ENCODE data around the gene GOLT1B. TPM values are rescaled to one million over a fixed set of nuclear protein-coding genes. Genes with fewer than 3 reads are reported as not detected.

GOLT1B gene
- total RNA-seq (2021; fragmentation: NEBNext Ultra II Directional; extraction: Animal tissue kit (Norgen Biotek cat#: 25700)): 37.4 and 38.3 TPM in 2 replicates
- polyA plus RNA-seq (2011; rRNA removed): 17.5 and 18.3 TPM in 2 replicates
- 11.9 TPM for polyA plus RNA-seq (2011; cell fraction: cytosol; rRNA removed)
- polyA plus RNA-seq (2011; cell fraction: nucleus; rRNA removed): 3.2 TPM
- polyA plus RNA-seq (2012, experiment 1 of 2): 27.0 to 47.7 TPM (median 34.8 TPM) in 4 replicates
- polyA plus RNA-seq (2012, experiment 2 of 2): 3.1 TPM
- polyA plus RNA-seq (2013, experiment 1 of 2): 26.0 TPM
- polyA plus RNA-seq (2013, experiment 2 of 2): 32.4 TPM
- polyA minus RNA-seq (2011; rRNA and poly(A)+ RNA removed): 8.6 and 12.1 TPM in 2 replicates
- polyA minus RNA-seq (2011; cell fraction: cytosol; rRNA and poly(A)+ RNA removed): 49.5 TPM
- 17.0 TPM for polyA minus RNA-seq (2011; cell fraction: nucleus; rRNA and poly(A)+ RNA removed)
- long read RNA-seq, experiment 1, transcript GOLT1B-201 (5 exons, 3,227 nt): major isoform, 13 of 28 reads
- long read RNA-seq, experiment 1, partial matches to known transcripts: 1 of 28 reads
- long read RNA-seq, experiment 1, other reads (novel, unspliced or antisense): 12 of 28 reads
- long read RNA-seq, experiment 2, transcript GOLT1B-201 (5 exons, 3,227 nt): major isoform, 29 of 39 reads
- long read RNA-seq, experiment 2, partial matches to known transcripts: 0 of 39 reads
- long read RNA-seq, experiment 2, other reads (novel, unspliced or antisense): 3 of 39 reads

- H3K27ac ChIP-seq (ENCODE audit: low read depth, low read length): peak within 1 kb of the TSS; percentile 83
- H4K5ac ChIP-seq (ENCODE audit: insufficient read length, low read depth, low read length): peak within 1 kb of the TSS; percentile 72
- H3K9ac ChIP-seq (replicated peaks in 1 of 4; ENCODE audit: extremely low read depth in 1 of 4, low read depth in 3 of 4, low read length in 3 of 4): peak within 1 kb of the TSS; percentile 85 to 95 (median 87)
- H3K4me2 ChIP-seq (ENCODE audit: insufficient read depth in 1 of 2, low read depth in 2 of 2, low read length in 2 of 2): peak within 1 kb of the TSS; percentile 87 to 91
- peaks cover 7% of the 10 kb centered on the region for H3K23me2 ChIP-seq (ENCODE audit: low read depth, low read length)
- ChIA-PET POLR2A (ENCODE audit: partially characterized antibody) (interaction anchor here (0.7 to 2.6 kb wide), 25 partner anchors 9 to 200 kb away, joined by 3 to 23 read pairs (median 4); partner anchors contain the start of genes LDHB, PYROXD1 and SPX), CTCF (ENCODE audit: partially characterized antibody) (interaction anchor here (1.5 kb wide), 1 partner anchor 9 kb away, joined by 3 read pairs; no protein-coding TSS in a partner anchor)
- H4K20me1 ChIP-seq (replicated peaks in 1 of 2; ENCODE audit: control insufficient read depth in 1 of 2, insufficient read depth in 2 of 2, low read length in 2 of 2): peaks cover 0 to 2% of the 10 kb centered on the region in 2 experiments
- DNase-seq (ENCODE audit: low read depth in 1 of 2, low spot score in 2 of 2) (peak; percentile 87 to 89), FAIRE-seq (peak; percentile 97)
- H3K9me3 ChIP-seq (ENCODE audit: insufficient read depth in 2 of 2, low read depth in 1 of 2, low read length in 1 of 2): no peaks in the 10 kb centered on the region
- H3K79me2 ChIP-seq (ENCODE audit: control insufficient read depth in 1 of 2, insufficient read depth in 2 of 2, low read length in 2 of 2): peaks cover 9 to 58% of the 10 kb centered on the region in 2 experiments; a peak in 3 of 4 replicates
- WGBS, 2 experiments (ENCODE audit: extremely low coverage in 1 of 2, insufficient coverage in 1 of 2, insufficient read length in 1 of 2, insufficient replicate concordance in 2 of 2, low coverage in 1 of 2, low lambda C conversion rate in 2 of 2, missing lambda C conversion rate in 1 of 2): 2% methylated on average over 59 of the region's 61 CpGs; no CpG with 5 or more reads in 1 of the 2 experiments
- no peak within 1 kb of the TSS for H2BK15ac ChIP-seq (ENCODE audit: low read length)
- no peak within 1 kb of the TSS for H2BK120ac ChIP-seq (replicated peaks; ENCODE audit: low read depth, low read length)
- H3K79me1 ChIP-seq (ENCODE audit: low read depth, low read length): peaks cover 4% of the 10 kb centered on the region
- H2AFZ ChIP-seq (ENCODE audit: low read length): peak within 1 kb of the TSS; percentile 71; the same call in 1 of the 2 replicates
- no peak within 1 kb of the TSS for H3K23ac ChIP-seq (ENCODE audit: insufficient read length)
- H2AK5ac ChIP-seq (ENCODE audit: low read depth, low read length): no peak within 1 kb of the TSS
- H3K36me3 ChIP-seq (ENCODE audit: control insufficient read depth in 2 of 4, insufficient read depth in 4 of 4, low read length in 3 of 4): peaks cover 2 to 16% (median 9%) of the 10 kb centered on the region in 4 experiments; a peak in 6 of 8 replicates
- no peak within 1 kb of the TSS; the same call in 1 of the 2 replicates for H3K18ac ChIP-seq (ENCODE audit: extremely low read depth, low read length)
- H3K4ac ChIP-seq (replicated peaks; ENCODE audit: insufficient read length, low read depth, low read length): no peak within 1 kb of the TSS
- no peak within 1 kb of the TSS for H2BK20ac ChIP-seq (ENCODE audit: low read length)
- no peak within 1 kb of the TSS; the same call in 1 of the 2 replicates for H2BK12ac ChIP-seq (ENCODE audit: low read depth, low read length)
- H3K4me1 ChIP-seq (replicated peaks in 1 of 4; ENCODE audit: control insufficient read depth in 3 of 4, insufficient read depth in 4 of 4, low read length in 3 of 4): peaks cover 0 to 6% (median 2%) of the 10 kb centered on the region in 4 experiments; a peak in 4 of 7 replicates
- H3K4me3 ChIP-seq (ENCODE audit: extremely low read depth in 1 of 4, insufficient read depth in 2 of 4, low read depth in 3 of 4, low read length in 4 of 4): peak within 1 kb of the TSS; percentile 72 to 93 (median 84)
- no peak within 1 kb of the TSS for H3K14ac ChIP-seq (ENCODE audit: insufficient read length)
- H2BK5ac ChIP-seq (ENCODE audit: low read depth, low read length): peak within 1 kb of the TSS; percentile 35; the same call in 1 of the 2 replicates
- H3K56ac ChIP-seq (replicated peaks; ENCODE audit: insufficient read length, low read depth, low read length): no peak within 1 kb of the TSS
- H4K8ac ChIP-seq (ENCODE audit: extremely low read depth, insufficient read depth, low read length): peak within 1 kb of the TSS; percentile 98; the same call in 1 of the 2 replicates
- no peak within 1 kb of the TSS for H4K91ac ChIP-seq (replicated peaks; ENCODE audit: insufficient read length, low read length)
- no peaks in the 10 kb centered on the region for H3K27me3 ChIP-seq (replicated peaks in 1 of 4; ENCODE audit: control insufficient read depth in 3 of 4, extremely low read depth in 1 of 4, insufficient read depth in 3 of 4, low read length in 3 of 4)
- TF ChIP-seq CREB1 (IDR thresholded peaks at IDR 0.05): peak; percentile 85
- TF ChIP-seq TAF1 (IDR thresholded peaks at IDR 0.05; ENCODE audit: low read depth, low read length): peak; percentile 86
- TF ChIP-seq TBP (IDR thresholded peaks at IDR 0.05; ENCODE audit: low read depth, low read length): peak; percentile 79
- TF ChIP-seq, protein P1, sequence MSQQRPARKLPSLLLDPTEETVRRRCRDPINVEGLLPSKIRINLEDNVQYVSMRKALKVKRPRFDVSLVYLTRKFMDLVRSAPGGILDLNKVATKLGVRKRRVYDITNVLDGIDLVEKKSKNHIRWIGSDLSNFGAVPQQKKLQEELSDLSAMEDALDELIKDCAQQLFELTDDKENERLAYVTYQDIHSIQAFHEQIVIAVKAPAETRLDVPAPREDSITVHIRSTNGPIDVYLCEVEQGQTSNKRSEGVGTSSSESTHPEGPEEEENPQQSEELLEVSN (IDR thresholded peaks at IDR 0.05): peak; percentile 97
- peak; percentile 78 for TF ChIP-seq CHD2 (IDR thresholded peaks at IDR 0.05; ENCODE audit: low read length)
- TF ChIP-seq POLR2AphosphoS5 (IDR thresholded peaks at IDR 0.05; ENCODE audit: low read depth, low read length): peak; percentile 75; the same call in 1 of the 2 replicates
- TF ChIP-seq ZNF274 (IDR thresholded peaks at IDR 0.05; ENCODE audit: borderline replicate concordance, extremely low read depth, low read length): no peak
Observed at GRCh38 chr12:21501258-21502163, at the start of gene GOLT1B, which contains the start of gene RECQL. Gene GOLT1B (plus strand): TSS chr12:21501789. CDS start chr12:21501924, 135 bp downstream. Gene RECQL (minus strand): TSS chr12:21501635. CDS start chr12:21499570, 2,065 bp downstream.

Measured in H1 (cell line).